Right cardiac atrium (tissue), 5 donors: ENCODE data around the gene THOC2. TPM values are rescaled to one million over a fixed set of nuclear protein-coding genes. Genes with fewer than 3 reads are reported as not detected.
"Not testable (repeated sequence)": the region's sequence is repeated elsewhere in the genome, so short reads cannot be mapped to it uniquely, and the experiment has no call there.

Experiments
- ATAC-seq, 2 donors: fragments of 200-7000 bp; cut with Tn5 transposase; one replicate each; pipeline versions ENCODE4 v1.8.0 to v1.9.1; 2020; ENCODE audit warnings: moderate library complexity in 2 of 2, mild to moderate bottlenecking in 1 of 2
- DNase-seq, 3 donors: peaks; one replicate each; pipeline ENCODE4 v3.0.0-alpha.2; 2020
- H3K27ac ChIP-seq: one replicate; pipeline ENCODE4 v1.5.1; 2013; ENCODE audit warnings: mild to moderate bottlenecking, low read length, control low read depth, moderate library complexity
- H3K27me3 ChIP-seq: one replicate; pipeline ENCODE4 v1.6.1; 2013; ENCODE audit not compliant: control insufficient read depth, insufficient read depth
- H3K4me1 ChIP-seq: one replicate; pipeline ENCODE4 v1.6.1; 2013; ENCODE audit warnings: low read length; ENCODE audit not compliant: control insufficient read depth, insufficient read depth
- H3K4me3 ChIP-seq: one replicate; pipeline ENCODE4 v1.5.1; 2013; ENCODE audit warnings: low read length, control low read depth
- H3K9me3 ChIP-seq: one replicate; pipeline ENCODE4 v1.6.1; 2013; ENCODE audit warnings: low read length; ENCODE audit not compliant: control insufficient read depth
- WGBS: extraction: QIAGEN DNeasy Blood & Tissue Kit; methylation state at CpG from one replicate; pipeline ENCODE4 v1.1.7; 2013; 5-methylcytosine and 5-hydroxymethylcytosine counted together
- intact Hi-C, 4 donors: fragments of 100-400 bp; cut with DNase I; formaldehyde crosslinking; loops; one replicate each; pipeline versions ENCODE4 v1.11.0 to v1.14.0; 2022 to 2023
- polyA plus RNA-seq: library from polyadenylated mRNA; stranded (reverse); fragments of 200-250 nt; gene quantifications from one replicate; pipeline ENCODE4 v1.2.3, GENCODE V29; 2013
- total RNA-seq, 4 donors: library from RNA; stranded (reverse); fragmentation: NEBNext Ultra II Directional; extraction: Animal tissue kit (Norgen Biotek cat#: 25700); gene quantifications; one replicate each; pipeline ENCODE4 v1.2.1, GENCODE V29; 2021
- donor health status: healthy with polysubstance abuse.
- donor health status: DM: no; HTN: yes; CAD: no.
- donor health status: DM: no; HTN: no; CAD: no.
- donor health status: DM: no; HTN: yes; CAD: no; lungs with severe emphysema.
- donor health status: DM: yes; HTN: yes; CAD: no.

THOC2 gene
- total and polyA plus RNA-seq, 5 donors = 24.7 to 37.4 (median 33.7) TPM

GRCh38 chrX:123673813-123674212 is 59.0 kb downstream of the THOC2 start:
- 66% methylated on average over 1 of the region's 1 CpG for WGBS
- H3K27ac ChIP-seq = no peak overlapping the region
- ATAC-seq (no peak), DNase-seq (no peak)
- no peak overlapping the region for H3K4me3 ChIP-seq
- H3K9me3 ChIP-seq = no peaks in the 10 kb centered on the region
- H3K27me3 ChIP-seq = no peaks in the 10 kb centered on the region
- intact Hi-C loops = no loop called here
- H3K4me1 ChIP-seq = no peaks in the 10 kb centered on the region

GRCh38 chrX:123665197-123665596 is 67.7 kb downstream of the THOC2 start:
- no peaks in the 10 kb centered on the region for H3K27me3 ChIP-seq
- intact Hi-C loops = no loop called here
- no peaks in the 10 kb centered on the region for H3K4me1 ChIP-seq
- no peaks in the 10 kb centered on the region for H3K9me3 ChIP-seq
- no peak overlapping the region for H3K4me3 ChIP-seq
- DNase-seq = no peak
- WGBS = 95% methylated on average over 3 of the region's 3 CpGs
- H3K27ac ChIP-seq = no peak overlapping the region
- no peak for ATAC-seq

- H3K27ac ChIP-seq, H3K4me3 ChIP-seq, H3K9me3 ChIP-seq, intact Hi-C loops, ATAC-seq, H3K4me1 ChIP-seq, H3K27me3 ChIP-seq, DNase-seq: not testable (repeated sequence)
- WGBS = 90% methylated on average over 6 of the region's 6 CpGs
Measured at GRCh38 chrX:123664467-123665167, 68.2 kb downstream of the THOC2 start.

- H3K4me1 ChIP-seq, DNase-seq, H3K9me3 ChIP-seq, ATAC-seq, H3K27ac ChIP-seq, H3K27me3 ChIP-seq, H3K4me3 ChIP-seq, intact Hi-C loops: not testable (repeated sequence)
- 99% methylated on average over 3 of the region's 3 CpGs for WGBS
Measured at GRCh38 chrX:123663720-123664119, 69.1 kb downstream of the THOC2 start.

- H3K27ac ChIP-seq, DNase-seq, H3K4me1 ChIP-seq, ATAC-seq, H3K4me3 ChIP-seq, H3K27me3 ChIP-seq, H3K9me3 ChIP-seq, intact Hi-C loops: not testable (repeated sequence)
- 96% methylated on average over 9 of the region's 9 CpGs for WGBS
Measured at GRCh38 chrX:123656507-123656906, 76.3 kb downstream of the THOC2 start.

GRCh38 chrX:123648811-123649181 is 84.1 kb downstream of the THOC2 start:
- H3K9me3 ChIP-seq, H3K4me1 ChIP-seq, H3K27me3 ChIP-seq, intact Hi-C loops, H3K27ac ChIP-seq, ATAC-seq, H3K4me3 ChIP-seq, DNase-seq: not testable (repeated sequence)
- 67% methylated on average over 6 of the region's 6 CpGs for WGBS

- ATAC-seq = peak in 1 of 2 donors; percentile 51
- DNase-seq = peak in 1 of 3 donors; percentile 44
Measured at GRCh38 chrX:123648028-123648810, 84.6 kb downstream of the THOC2 start.

GRCh38 chrX:123647244-123647643 is 85.6 kb downstream of the THOC2 start:
- H3K4me1 ChIP-seq = peaks cover 1% of the 10 kb centered on the region
- no peak for DNase-seq
- no peaks in the 10 kb centered on the region for H3K27me3 ChIP-seq
- H3K9me3 ChIP-seq = no peaks in the 10 kb centered on the region
- intact Hi-C loops = no loop called here
- no peak overlapping the region for H3K27ac ChIP-seq
- 97% methylated on average over 4 of the region's 4 CpGs for WGBS
- no peak for ATAC-seq
- no peak overlapping the region for H3K4me3 ChIP-seq

More at GRCh38 chrX:123648028-123648810, 84.6 kb downstream of the THOC2 start:
- Histone ChIP-seq H3K4me1 (peaks cover 1% of the 10 kb centered on the region), H3K4me3 (no peak overlapping the region), H3K27ac (no peak overlapping the region), H3K27me3 (no peaks in the 10 kb centered on the region), H3K9me3 (no peaks in the 10 kb centered on the region)
- intact Hi-C loops = no loop called here
- whole genome bisulfite sequencing = 62% methylated on average over 20 of the region's 20 CpGs

GRCh38 chrX:123629502-123629901 is 103.3 kb downstream of the THOC2 start:
- H3K4me1 ChIP-seq = no peaks in the 10 kb centered on the region
- intact Hi-C loops = no loop called here
- H3K27me3 ChIP-seq = no peaks in the 10 kb centered on the region
- 97% methylated on average over 3 of the region's 3 CpGs for WGBS
- no peak overlapping the region for H3K4me3 ChIP-seq
- DNase-seq = no peak
- ATAC-seq = no peak
- no peaks in the 10 kb centered on the region for H3K9me3 ChIP-seq
- H3K27ac ChIP-seq = no peak overlapping the region

GRCh38 chrX:123626962-123627361 is 105.9 kb downstream of the THOC2 start:
- intact Hi-C loops = no loop called here
- H3K27ac ChIP-seq = no peak overlapping the region
- DNase-seq = no peak
- ATAC-seq = no peak
- H3K4me1 ChIP-seq = no peaks in the 10 kb centered on the region
- H3K27me3 ChIP-seq = no peaks in the 10 kb centered on the region
- H3K9me3 ChIP-seq = no peaks in the 10 kb centered on the region
- no peak overlapping the region for H3K4me3 ChIP-seq

- Histone ChIP-seq H3K27me3 (no peaks in the 10 kb centered on the region), H3K4me1 (no peaks in the 10 kb centered on the region), H3K9me3 (no peaks in the 10 kb centered on the region), H3K27ac (no peak overlapping the region), H3K4me3 (no peak overlapping the region)
- ATAC-seq = no peak
- 91% methylated on average over 2 of the region's 2 CpGs for WGBS
- intact Hi-C loops = no loop called here
- no peak for DNase-seq
Measured at GRCh38 chrX:123625952-123626351, 106.9 kb downstream of the THOC2 start.
